Fibroblast of skin of right biceps (primary cell): ENCODE measurements around the gene HIF1AN.

ENCODE experiments used
- DNase-seq: peaks from one replicate; pipeline ENCODE4 v3.0.0-alpha.2; 2013

Gene HIF1AN

DNA sequence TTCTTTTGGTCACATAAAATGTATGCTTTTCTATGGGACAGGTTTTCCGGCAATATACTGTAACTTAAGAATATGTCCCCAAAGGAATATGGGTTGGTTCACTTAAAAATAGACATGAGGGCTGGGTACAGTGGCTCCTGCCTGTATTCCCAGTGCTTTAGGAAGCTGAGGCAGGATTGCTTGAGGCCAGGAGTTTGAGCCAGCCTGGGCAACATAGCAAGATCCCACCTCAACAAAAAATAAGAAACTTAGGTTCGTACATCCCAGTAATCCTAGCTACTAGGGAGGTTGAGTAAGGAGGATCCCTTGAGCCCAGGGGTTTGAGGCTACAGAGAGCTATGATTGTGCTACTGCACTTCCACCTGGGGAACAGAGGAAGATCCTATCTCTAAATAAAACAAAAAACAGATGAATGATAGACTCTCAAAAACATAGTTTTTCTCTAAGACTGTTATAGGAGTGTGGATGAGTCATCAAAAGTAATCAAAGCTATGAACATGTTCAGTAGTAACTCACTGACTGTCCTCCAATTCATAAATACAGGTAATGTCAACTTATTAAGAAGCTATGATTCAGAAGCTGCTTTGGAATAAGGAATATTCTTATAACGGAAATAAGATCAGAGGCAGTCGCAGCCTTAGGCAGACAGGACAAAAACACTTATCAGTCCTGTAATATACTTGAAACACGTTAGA is 13.5 kb upstream of the HIF1AN start:
- no peak for DNase-seq

DNA sequence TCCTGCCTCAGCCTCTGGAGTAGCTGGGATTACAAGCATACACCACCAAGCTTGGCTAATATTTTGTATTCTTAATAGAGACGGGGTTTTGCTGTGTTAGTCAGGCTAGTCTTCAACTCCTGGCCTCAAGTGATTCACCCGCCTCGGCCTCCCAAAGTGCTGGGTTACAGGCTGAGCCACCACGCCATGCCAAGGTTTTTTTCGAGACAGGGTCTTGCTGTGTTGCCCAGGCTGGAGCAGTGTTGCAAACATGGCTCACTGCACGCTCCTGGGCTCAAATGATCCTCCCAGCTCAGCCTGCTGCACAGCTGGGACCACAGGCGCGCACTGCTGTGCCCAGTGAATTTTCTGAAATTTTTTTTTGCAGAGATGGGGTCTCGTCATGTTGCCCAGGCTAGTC is 12.8 kb upstream of the HIF1AN start:
- DNase-seq: no peak

DNA sequence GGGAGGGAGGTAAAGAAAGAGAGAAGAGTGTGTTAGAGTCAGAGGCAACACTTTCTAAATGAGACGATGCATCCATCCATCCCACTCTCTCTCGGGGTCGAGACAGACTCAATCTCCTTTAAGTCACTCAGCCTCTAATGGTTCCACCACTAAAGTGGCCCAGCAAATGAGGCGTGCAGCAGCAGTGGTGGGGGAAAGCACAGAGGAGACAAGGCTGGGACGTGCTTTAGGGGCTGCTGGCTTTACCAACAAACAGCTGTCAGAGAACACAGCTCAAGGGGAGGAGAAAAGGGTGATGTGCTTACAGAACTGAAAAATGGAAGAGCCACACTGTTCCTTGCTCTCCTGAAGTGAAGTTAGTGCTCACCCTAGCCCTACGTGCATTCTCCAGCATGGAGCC is 11.5 kb upstream of the HIF1AN start:
- DNase-seq: no peak

DNA sequence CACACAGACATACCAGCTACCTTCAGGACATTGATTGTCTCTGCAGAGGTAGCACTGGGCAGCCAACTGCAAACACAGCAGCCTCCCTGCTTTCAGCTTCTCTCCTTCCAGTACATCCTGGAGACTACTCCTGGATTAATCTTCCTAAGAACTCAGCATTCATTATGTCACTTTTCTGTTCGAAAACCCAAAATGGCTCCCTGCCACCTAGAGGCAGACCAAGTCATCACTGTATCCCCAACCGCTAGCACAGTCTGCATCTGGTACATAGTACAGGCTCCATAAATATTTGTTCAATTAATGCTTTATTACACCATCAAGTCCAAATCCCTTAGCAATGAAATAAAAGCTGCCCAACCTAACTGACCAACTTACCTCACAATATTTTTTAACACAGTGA is 11.1 kb upstream of the HIF1AN start:
- DNase-seq: no peak

DNA sequence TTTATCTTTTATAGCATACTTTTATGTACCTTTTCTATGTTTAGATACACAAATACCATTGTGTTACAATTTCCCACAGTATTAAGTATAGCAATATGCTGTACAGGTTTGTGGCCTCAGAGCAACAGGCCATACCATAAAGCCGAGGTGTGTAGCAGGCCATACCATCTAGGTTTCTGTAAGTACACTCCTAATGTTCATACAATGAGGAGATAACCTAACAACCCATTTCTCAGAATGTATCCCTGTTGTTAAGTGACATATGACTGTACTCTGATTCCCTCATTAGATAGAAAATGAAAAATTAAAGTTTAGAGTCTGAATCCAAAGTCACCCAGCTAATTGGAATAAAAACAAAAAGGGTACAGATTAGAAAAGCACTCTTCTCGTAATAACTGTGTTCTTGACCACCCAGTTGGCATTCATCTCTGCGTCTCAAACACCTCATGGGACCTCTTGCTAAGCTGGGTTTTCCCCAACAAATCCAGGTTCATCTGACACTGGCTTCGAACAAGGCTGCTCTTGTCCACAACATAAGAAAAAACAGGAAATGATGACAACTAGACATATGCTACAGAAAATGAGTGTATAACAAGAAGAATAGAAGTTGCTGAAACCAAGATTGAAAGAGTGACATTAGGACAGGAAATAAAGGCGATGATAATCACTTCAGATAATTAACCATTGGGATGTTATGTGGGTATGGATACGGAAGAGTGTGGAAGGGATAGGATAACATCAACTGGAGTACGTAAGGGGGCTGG is 7.4 kb upstream of the HIF1AN start:
- no peak for DNase-seq

DNA sequence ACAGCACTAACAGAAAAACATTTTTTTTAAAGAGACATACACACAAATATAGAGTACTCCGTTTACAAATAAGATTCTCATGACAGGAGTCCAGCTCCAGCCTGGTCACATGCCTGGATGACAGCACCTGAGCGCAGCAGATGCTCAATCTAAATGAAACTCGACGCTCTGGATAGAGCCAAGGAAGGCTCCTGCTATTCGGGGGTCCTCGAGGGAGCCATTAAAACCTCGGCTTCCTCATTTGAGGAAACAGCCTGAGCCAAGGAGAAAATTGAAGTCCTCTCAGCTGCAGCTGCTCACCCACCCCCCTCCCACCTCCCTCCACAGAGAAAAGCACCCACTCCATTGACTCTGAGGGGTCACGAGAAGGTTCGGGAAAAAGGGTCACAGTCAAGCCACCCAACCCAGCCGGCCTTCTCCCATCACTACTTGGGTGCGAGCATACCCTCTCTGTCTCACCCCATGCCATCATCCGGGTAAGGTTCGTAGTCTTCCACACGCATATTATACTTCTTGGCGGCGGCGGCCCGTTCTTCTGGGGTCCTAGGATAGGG is 6.7 kb upstream of the HIF1AN start:
- DNase-seq: no peak

DNA sequence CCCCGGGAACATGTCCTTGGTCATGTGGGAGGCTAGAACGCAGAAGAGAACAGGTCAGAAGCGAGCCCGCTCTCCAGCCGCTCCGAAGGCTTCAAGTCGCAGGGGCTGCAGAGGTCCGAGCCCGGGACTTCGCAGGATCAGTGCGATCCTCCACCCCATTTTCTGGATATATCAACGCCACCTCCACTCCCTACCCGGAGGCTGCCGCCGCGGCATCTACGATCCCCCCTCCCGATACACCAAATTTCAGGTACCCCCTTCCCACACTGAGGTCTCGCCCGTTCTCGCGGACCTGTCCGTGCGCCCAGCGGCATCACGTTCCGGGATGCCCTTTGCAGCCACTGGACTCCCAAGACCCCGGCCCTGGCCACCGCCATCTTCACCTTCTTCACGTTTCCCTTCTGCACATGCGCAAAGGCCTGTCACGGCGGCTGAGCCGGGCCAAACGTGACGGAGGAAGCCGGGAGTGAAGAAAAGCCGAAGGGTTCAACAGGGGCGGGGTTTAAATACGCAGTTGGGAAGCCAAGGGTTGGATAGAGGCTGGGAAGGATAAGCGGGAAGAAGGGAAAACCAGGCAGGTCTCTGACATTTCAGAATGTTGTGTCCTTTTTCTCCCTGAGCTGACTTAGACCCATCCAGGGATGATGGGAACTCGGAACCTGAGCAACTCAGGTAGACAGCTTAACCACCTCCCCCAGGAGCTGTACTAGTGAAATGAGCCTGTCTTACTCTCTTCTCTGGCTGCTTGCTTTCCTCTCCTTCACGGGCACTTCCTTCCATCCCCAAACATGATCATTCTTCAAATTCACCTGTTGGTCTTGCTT is 6.1 kb upstream of the HIF1AN start, which contains the start of gene NDUFB8:
NDUFB8 (minus strand) TSS at position 397 of the 824 bp plus-strand sequence; CDS start at position 377, 20 bp downstream.
- peak; percentile 81 for DNase-seq

DNA sequence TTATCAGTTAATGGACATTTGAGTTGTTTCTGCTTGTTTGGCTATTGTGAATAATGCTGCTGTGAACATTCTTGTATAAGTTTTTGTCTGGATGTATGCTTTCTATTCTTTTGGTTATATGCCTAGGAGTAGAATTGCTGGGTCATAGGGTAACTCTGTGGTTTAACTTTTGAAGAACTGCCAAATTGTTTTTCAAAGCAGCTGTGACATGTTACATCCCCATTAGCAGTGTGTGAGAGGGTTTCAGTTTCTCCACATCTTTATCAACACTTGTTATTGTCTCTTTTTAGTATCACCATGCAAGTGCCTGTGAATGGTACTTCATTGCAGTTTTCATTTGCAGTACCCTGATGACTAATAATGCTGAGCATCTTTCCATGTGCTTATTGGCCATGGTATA is 4.0 kb upstream of the HIF1AN start:
- DNase-seq: no peak

DNA sequence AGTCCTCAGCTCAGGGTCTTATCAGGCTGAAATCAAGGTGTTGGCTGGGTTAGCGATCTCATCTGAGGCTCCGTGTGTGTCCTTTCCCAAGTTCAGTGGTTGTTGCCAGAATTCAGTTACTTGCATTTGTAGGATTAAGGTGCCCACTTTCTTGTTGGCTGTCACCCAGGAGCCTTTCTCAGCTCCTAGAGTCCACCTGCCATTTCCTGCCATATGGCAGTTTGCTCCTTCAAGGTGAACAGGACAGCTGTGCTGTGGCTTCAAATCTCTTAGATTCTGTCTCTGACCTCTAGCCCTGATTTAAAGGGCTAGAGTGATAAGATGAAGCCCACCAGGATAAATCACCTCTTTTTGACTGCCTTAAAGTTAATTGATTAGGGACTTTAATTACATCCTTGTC is 1.0 kb upstream of the HIF1AN start:
- no peak for DNase-seq

DNA sequence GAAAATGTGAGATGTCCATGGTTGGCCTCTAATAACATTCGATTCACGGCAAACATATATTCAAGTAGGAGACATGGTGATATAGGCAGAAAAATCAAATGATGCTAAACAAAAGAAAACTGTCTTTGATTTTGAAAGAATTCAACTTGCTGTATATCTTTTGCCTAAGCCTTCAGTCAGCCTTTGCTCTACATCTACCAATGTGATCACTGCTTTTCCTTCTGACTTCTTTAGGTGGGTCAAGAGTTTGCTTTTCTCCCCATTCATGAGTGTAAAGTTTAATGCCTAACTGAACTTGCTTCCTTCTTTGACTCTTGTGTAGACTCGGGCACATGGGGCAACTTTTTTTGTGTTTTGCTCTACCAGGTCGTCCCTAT is 417 bp upstream of the HIF1AN start:
- DNase-seq: no peak

DNA sequence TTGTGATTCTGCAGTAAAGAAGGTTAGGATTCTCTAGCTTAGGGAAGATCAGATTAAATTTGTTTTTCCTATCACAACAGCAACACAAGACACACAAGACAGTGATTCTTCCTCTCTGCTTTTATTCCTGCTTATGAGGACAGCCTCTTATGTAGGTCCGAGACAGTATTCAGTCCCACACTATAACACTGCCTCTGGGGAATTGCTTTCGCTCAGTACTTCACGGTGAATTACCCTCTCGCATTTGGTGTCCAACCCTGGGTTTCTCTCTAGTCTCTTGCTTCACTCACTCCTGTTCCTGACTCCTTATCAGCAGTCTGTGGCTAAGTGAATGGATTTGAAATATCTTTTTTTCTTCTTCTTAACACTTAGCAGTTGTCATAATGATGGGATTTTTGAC is 1.7 kb downstream of the HIF1AN start:
- DNase-seq: no peak

DNA sequence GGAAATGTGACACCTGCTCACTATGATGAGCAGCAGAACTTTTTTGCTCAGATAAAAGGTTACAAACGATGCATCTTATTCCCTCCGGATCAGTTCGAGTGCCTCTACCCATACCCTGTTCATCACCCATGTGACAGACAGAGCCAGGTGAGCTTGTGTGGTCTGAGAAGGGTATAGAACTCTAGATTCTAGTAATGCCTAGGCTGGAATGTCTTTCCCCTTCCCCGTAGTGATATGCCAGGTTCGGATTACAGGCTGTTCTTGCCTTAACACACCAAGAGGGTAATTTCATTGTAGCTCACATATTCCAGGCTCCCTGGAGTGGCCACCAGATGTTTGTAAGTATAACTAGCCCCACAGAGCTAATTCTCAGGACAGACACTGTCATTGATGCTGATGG is 9.2 kb downstream of the HIF1AN start:
- DNase-seq: no peak

DNA sequence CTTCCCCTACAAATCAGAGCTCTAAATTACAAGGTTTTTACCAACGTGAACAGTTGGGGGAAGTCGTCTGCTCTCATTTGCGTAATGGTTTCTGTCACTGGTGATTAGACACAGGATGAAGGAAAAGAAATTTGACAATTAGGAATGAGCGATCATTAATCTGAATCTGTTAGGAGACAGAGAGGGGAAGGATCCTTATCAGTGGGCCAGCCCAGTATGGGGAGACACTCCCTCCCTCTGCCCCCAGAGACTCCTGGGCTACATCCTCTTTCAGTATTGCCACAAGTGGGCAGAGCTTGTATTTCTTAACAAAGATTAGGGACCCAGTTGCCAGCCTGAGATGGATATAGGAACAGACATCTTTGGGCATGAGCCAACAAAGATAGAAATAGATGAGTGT is 15.5 kb downstream of the HIF1AN start:
- DNase-seq: no peak

DNA sequence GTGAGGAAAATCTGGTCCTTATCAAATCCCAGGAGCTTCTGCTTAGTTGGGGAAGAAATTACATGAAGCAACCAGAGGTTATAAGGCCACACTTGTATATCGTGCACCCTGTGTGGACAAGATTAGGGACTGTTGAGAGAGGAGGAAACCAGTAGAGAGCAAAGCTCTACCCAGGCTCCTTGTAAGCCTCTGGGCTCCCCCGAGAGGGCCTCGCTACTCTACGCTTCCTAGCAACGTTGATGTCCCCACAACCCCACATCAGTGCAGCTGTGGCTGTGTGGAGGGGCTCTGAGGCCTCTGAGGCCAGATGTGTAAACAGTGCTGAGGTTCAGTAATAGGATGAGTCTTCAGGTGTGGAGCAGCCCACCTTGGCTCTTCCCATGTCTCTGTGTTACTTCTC is 16.0 kb downstream of the HIF1AN start:
- DNase-seq: no peak

DNA sequence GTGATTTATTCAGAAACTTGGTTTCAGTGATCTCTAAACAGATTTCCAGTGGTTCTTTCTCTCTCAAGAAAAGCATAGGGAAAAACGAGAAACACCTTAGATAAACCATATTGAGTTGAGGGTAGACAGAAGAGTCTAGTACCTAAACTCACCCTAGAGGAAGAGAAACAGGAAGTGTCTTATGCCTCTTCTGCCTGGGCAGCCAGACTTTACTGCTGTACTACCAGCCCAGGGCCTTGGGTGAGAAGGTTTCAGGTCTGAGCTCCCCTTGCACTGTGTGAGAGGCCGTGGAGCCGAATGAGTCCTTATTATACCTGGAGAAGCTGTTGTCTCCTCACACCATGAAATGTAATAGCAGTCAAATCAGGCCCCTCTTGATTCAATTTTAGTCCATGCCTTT is 18.2 kb downstream of the HIF1AN start:
- no peak for DNase-seq

DNA sequence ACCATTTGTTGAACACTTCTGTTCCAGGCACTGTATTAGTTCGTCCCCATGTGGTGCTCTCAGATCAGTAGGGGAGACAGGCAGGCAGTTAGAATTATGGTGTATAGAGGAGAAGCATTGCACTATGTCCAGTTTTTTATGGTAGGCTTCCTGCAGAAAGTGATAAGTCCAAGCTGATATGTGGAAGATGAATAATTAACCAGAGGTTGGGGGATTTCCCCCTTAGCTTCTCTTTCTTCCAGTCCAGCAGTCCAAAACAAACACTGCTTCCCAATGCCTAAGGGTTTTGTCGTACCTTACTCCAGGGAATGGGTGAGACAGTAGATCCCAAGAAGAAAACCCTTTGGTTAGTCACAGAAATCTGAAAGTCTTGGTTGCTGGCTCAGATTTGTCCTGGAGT is 19.2 kb downstream of the HIF1AN start:
- DNase-seq: no peak

DNA sequence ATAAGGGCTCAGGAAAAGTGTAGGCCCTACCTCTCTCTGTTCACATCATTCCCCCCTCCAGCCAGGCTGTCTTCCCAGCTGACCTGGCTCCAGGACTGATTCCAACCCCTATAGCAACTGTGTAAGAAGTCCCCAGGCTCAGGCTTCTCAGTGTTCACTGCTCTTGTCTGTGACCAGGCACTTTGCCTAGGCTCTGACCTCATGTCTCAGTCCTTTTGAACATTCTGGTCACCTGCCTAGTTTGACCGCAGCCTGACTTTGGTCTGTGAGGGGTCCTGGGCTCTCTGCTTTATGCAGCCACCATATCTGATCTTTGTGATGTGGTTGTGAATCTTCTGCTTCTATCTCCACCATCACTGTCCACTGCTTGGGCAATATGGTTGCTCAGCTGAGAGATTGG is 24.5 kb downstream of the HIF1AN start:
- DNase-seq: no peak

DNA sequence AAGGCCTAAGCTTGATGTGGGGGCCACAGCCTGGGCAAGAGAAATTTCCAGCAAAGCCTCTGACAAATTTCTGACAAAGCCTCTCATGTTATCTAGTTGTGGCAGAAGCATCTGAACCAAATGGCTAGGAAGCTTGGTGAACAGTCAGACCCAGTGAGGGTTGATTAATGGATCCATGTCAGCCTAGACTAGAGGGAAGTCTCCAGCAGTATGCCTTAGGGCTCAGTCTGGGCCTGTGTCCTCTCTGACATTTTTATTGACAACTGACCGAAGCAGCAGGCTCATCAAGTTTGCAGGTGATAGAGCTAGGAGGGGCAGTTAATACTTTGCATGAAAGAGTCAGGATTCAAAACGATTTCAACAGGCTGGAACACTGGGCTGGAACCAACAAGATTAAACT is 25.3 kb downstream of the HIF1AN start:
- no peak for DNase-seq

DNA sequence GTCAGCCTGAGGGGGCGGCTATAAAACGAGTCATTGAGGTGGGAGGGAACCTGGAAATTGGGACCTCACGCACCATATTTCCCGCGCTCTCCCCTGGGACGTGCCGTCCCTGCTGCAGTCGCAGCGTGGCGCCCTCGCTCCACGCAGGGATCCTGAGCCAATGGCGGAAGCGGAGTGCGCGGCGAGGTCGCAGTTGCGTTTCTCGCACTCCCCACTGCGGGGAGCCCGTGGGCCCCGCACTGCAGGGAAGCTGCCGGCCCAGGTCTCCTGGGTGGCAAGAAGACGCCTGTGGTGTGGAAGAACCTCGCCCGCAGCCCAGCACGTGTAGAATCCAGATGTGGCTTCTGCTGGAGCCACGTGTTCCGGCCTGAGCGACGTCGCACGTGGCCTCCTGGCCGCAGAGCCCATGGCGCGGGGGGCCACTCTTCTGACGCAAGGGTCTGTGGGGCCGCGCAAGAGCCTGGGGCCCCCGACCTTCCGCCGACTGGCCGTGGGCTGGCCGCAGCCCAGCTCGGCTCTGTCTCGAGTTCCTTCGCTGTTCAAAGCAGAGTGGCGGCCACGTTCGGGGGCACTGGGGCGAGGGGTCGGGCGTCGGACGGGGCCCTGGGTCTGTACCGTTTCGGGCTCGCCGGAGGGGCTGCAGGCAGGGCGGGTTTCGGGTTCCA is 26.4 kb downstream of the HIF1AN start:
- peak; percentile 78 for DNase-seq

DNA sequence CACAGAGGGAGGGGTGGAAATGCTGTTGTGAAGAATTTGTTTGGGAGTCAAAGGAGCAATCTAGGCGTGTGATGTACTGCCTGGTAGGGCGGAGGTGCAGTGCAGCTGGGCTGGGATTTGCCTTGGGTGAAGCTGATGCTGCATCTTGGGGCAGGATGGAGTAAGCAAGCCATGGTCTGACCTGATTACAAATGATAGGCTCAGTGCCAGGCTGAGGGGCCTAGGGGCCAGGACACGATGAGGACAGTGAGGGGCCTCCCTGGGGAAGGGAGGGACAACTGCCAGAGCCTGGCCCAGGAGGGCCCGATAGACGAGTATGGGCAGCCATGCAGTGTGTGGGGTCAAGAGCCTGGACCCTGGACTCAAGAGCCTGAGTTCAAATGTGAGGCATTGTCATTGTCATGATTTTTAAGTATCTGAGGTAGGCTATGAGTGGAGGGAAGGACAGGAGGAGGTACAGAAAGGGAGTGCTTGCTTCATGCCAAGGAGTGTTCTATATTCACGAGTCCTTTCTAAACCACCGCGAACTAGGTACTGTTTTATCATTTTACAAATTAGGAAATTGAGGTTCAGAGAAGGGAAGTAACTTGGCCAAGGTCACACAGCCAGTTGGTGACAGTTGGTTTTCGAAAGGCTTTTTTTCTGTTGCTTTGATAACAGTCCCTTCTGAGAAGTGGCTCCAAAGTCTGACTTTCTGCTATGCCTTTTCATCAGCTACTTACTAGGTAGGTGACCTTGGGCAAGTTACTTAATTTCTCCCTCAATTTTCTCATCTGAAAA is 29.7 kb downstream of the HIF1AN start:
- no peak for DNase-seq

DNA sequence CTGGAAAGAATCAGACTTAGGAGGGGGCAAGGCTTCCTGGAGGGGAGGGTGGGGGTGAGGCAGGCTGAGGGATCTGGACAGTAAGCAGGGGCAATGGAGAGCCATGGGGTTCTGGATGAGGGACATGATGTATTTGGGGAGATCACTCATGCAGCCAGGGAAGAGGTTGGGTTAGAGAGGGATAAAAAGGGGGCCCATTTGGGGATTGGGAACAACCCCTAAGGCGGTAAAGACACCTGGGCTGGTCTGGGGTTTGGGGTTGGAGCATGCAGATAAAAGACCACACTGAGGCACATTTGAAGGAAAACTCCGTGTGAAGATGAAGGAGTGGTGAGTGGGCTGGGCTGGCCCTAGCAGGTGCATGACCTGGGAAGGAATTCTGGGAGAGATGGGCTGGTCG is 30.8 kb downstream of the HIF1AN start:
- no peak for DNase-seq

DNA sequence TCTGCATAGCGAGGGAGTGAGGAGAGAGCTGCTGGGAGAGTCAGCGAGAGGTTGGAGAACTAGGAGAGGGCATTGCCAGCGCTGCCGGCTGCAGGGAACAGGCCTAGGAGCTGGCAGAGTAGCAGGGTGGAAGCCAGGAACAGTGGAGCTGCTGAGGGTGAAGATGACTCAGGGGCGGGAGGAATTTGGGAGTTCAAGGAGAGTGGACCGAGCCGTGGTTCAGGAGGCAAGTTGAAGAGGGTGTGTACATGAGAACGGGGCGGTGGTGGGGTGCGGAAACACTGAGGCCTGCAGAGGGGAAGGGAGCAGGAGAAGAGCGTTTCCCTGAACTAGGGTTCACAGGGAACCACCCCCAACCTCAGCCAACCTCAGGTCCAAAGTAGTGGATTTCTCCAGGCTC is 31.5 kb downstream of the HIF1AN start:
- DNase-seq: no peak
